Measurements from ENCODE around the gene PI4KA. TPM values are rescaled to one million over a fixed set of nuclear protein-coding genes. Genes with fewer than 3 reads are reported as not detected.
"Not testable (repeated sequence)": the region's sequence is repeated elsewhere in the genome, so short reads cannot be mapped to it uniquely, and the experiment has no call there.

PI4KA gene
- total RNA-seq, 1 donor from 2014 or later, result 140 TPM

DNA sequence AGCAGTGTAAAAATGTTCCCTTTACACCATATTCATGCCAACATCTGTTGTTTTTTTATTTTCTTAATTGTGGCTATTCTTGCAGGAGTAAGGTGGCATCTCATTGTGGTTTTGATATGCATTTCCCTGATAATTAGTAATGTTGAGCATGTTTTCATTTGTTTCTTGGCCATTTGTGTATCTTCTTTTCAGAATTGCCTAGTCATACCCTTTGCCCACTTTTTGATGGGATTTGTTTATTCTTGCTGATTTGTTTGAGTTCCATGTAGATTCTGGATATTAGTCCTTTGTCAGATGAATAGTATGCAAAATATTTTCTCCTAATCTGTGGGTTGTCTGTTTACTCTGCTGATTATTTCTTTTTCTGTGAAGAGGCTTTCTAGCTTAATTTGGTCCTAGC is 183.6 kb downstream of the PI4KA start:
- Mint-ChIP-seq H3K4me1 (ENCODE audit: low read depth) (no peaks in the 10 kb centered on the region), H3K27me3 (no peaks in the 10 kb centered on the region), H3K9me3 (ENCODE audit: low read depth) (peaks cover 20% of the 10 kb centered on the region), H3K36me3 (ENCODE audit: insufficient read depth) (no peaks in the 10 kb centered on the region), H3K27ac (no peak overlapping the region), H3K4me3 (ENCODE audit: low read depth) (no peak overlapping the region)
- TF ChIP-seq, protein P1, sequence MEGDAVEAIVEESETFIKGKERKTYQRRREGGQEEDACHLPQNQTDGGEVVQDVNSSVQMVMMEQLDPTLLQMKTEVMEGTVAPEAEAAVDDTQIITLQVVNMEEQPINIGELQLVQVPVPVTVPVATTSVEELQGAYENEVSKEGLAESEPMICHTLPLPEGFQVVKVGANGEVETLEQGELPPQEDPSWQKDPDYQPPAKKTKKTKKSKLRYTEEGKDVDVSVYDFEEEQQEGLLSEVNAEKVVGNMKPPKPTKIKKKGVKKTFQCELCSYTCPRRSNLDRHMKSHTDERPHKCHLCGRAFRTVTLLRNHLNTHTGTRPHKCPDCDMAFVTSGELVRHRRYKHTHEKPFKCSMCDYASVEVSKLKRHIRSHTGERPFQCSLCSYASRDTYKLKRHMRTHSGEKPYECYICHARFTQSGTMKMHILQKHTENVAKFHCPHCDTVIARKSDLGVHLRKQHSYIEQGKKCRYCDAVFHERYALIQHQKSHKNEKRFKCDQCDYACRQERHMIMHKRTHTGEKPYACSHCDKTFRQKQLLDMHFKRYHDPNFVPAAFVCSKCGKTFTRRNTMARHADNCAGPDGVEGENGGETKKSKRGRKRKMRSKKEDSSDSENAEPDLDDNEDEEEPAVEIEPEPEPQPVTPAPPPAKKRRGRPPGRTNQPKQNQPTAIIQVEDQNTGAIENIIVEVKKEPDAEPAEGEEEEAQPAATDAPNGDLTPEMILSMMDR (IDR thresholded peaks at IDR 0.05; ENCODE audit: unreplicated experiment), result no peak
- no peak for DNase-seq (ENCODE audit: low spot score, unreplicated experiment)

DNA sequence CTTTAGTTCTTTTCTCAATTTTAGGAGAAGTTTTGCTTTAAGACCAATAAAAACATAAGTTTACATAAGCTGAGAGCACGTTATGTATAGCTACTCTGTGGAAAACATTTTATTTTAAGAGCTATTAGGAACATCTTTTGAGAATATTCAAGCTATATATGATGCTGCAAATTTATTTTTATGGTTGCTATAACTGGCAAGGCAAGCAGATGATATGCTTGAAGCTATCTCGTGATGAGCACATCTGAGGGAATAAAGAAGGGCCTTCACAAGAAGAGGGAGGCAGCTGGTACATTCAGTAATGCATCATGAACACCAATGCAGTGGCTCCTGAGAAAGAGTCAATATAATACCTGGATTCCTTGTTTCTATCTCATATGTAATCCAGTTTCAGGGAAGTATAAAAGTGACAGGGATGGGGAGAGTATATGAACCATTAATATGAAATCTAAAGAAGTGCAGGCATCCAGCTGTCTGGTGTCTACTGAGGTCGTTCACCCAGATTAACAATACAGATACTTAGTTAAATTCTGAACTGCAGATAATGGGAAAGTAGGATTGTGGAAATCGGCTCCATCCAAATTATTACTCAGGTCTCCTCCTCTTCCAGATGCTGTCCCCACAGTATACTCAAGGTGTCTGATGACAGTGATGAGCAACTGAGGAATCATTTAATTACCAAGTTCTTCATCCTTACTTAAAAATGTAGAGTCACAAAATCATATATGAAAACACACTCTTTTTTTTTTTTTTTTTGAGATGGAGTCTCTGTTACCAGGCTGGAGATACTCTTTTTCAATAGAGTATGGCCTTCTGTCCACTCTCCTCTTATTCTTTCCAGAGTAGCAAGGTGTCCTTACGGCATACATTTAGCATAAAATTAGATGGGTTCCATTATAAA is 185.1 kb downstream of the PI4KA start:
- Mint-ChIP-seq H3K4me3 (ENCODE audit: low read depth) (no peak overlapping the region), H3K4me1 (ENCODE audit: low read depth) (no peaks in the 10 kb centered on the region), H3K36me3 (ENCODE audit: insufficient read depth) (no peaks in the 10 kb centered on the region), H3K27me3 (no peaks in the 10 kb centered on the region), H3K27ac (no peak overlapping the region), H3K9me3 (ENCODE audit: low read depth) (peaks cover 14% of the 10 kb centered on the region)
- DNase-seq (ENCODE audit: low spot score, unreplicated experiment), result no peak
- TF ChIP-seq, protein P1 (IDR thresholded peaks at IDR 0.05; ENCODE audit: unreplicated experiment), result no peak

DNA sequence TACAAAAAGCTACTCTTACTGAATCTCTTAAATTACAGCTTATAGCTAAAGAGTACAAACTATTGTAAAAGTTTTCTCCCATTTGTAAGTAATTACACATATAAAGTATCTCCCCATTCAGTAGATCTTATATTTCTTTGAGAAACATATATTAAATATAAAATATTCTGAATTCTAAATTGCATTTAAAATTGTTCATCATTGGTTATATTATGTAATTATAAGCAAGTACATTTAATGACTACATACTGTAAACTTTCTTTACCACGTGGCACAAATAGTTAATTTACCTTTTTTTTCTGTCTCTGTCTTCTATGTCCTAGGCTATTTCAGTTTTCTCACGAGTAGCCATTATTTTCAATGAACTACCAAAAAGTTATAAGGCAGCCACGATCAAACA is 185.9 kb downstream of the PI4KA start:
- H3K9me3 Mint-ChIP-seq (ENCODE audit: low read depth), result peaks cover 14% of the 10 kb centered on the region
- DNase-seq (ENCODE audit: low spot score, unreplicated experiment), result no peak
- TF ChIP-seq, protein P1 (IDR thresholded peaks at IDR 0.05; ENCODE audit: unreplicated experiment), result no peak
- no peak overlapping the region for H3K4me3 Mint-ChIP-seq (ENCODE audit: low read depth)
- H3K27ac Mint-ChIP-seq, result no peak overlapping the region
- no peaks in the 10 kb centered on the region for H3K4me1 Mint-ChIP-seq (ENCODE audit: low read depth)
- no peaks in the 10 kb centered on the region for H3K27me3 Mint-ChIP-seq
- no peaks in the 10 kb centered on the region for H3K36me3 Mint-ChIP-seq (ENCODE audit: insufficient read depth)

GRCh38 chr22:20672082-20672424 is 186.6 kb downstream of the PI4KA start:
- no peaks in the 10 kb centered on the region for H3K36me3 Mint-ChIP-seq (ENCODE audit: insufficient read depth)
- no peak for DNase-seq (ENCODE audit: low spot score, unreplicated experiment)
- no peaks in the 10 kb centered on the region for H3K27me3 Mint-ChIP-seq
- TF ChIP-seq, protein P1 (IDR thresholded peaks at IDR 0.05; ENCODE audit: unreplicated experiment), result no peak
- H3K4me3 Mint-ChIP-seq (ENCODE audit: low read depth), result no peak overlapping the region
- no peaks in the 10 kb centered on the region for H3K4me1 Mint-ChIP-seq (ENCODE audit: low read depth)
- H3K27ac Mint-ChIP-seq, result no peak overlapping the region
- H3K9me3 Mint-ChIP-seq (ENCODE audit: low read depth), result peaks cover 14% of the 10 kb centered on the region

DNA sequence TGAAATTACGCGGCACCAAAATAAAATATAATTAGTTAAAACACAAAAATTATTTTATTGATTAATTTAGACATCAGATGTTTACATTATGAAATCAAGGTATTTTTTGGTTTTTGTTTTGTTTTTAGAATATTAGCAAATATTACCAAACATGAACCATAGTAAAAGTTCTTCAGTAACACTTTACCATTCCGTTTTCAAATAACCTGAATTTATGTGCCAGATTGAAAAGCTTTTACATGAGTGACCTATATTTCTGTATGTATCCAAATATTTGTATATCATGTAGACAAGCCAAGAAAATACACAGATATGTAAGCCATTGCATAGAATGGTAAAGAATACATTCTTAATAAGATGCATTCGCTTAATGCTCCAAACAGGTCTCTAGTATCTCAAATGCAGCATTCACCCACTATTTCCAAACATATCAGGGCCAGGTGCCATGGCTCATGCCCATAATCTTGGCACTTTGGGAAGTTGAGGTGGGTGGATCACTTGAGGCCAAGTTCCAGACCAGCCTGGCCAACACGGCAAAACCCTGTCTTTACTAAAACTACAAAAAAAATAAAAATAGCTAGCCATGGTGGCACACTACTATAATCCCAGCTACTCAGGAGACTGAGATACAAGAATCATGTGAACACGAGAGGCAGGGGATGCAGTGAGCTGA is 187.1 kb downstream of the PI4KA start:
- peaks cover 14% of the 10 kb centered on the region for H3K9me3 Mint-ChIP-seq (ENCODE audit: low read depth)
- H3K4me3 Mint-ChIP-seq (ENCODE audit: low read depth), result no peak overlapping the region
- TF ChIP-seq, protein P1 (IDR thresholded peaks at IDR 0.05; ENCODE audit: unreplicated experiment), result no peak
- H3K27me3 Mint-ChIP-seq, result no peaks in the 10 kb centered on the region
- no peaks in the 10 kb centered on the region for H3K36me3 Mint-ChIP-seq (ENCODE audit: insufficient read depth)
- no peaks in the 10 kb centered on the region for H3K4me1 Mint-ChIP-seq (ENCODE audit: low read depth)
- H3K27ac Mint-ChIP-seq, result no peak overlapping the region
- DNase-seq (ENCODE audit: low spot score, unreplicated experiment), result no peak

- not testable (repeated sequence) for H3K27ac Mint-ChIP-seq; H3K36me3 Mint-ChIP-seq (ENCODE audit: insufficient read depth); H3K27me3 Mint-ChIP-seq; H3K4me3 Mint-ChIP-seq (ENCODE audit: low read depth); H3K4me1 Mint-ChIP-seq (ENCODE audit: low read depth); DNase-seq (ENCODE audit: low spot score, unreplicated experiment); H3K9me3 Mint-ChIP-seq (ENCODE audit: low read depth)
These were observed 188.0 kb downstream of the PI4KA start for GRCh38 chr22:20670457-20671261.

DNA sequence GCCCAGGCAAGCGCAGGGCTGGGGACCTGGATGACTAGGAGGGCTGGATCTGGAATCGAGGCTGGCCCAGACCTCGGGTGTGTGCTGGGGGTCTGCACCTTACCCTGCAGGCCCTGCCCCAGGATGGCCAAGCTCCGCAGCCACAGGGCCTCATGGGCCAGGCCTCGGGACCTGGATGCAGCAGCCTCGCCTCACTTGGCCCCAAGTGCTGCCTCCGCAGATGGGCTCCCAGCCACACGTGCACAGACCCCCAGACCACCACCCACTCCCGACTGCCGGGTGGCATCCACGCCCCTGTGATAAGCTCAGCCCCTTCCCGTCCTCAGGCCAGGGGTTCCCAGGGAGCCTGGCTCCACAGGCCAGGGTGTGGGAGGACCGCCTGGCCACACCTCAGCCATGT is 188.7 kb downstream of the PI4KA start:
- H3K27ac Mint-ChIP-seq; H3K36me3 Mint-ChIP-seq (ENCODE audit: insufficient read depth); H3K27me3 Mint-ChIP-seq; H3K9me3 Mint-ChIP-seq (ENCODE audit: low read depth); DNase-seq (ENCODE audit: low spot score, unreplicated experiment); H3K4me3 Mint-ChIP-seq (ENCODE audit: low read depth); H3K4me1 Mint-ChIP-seq (ENCODE audit: low read depth): not testable (repeated sequence)

Data from progenitor cell of endocrine pancreas (in vitro differentiated cells).